ENCODE results near the gene LMAN1.

LMAN1 gene

DNA sequence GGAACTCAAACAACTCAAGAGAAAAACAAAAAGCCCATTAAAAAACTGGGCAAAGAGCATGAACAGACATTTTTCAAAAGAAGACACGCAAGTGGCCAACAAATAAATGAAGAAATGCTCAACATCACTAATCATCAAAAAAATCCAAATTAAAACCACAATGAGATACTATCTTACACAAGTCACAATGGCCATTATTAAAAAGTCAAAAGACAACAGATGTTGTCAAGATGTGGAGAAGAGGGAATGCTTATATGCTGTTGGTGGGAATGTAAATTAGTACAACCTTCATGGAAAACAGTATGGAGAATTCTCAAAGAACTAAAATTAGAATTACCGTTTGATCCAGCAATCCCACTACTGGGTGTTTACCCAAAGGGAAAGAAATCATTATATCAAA lies 15.1 kb downstream of the LMAN1 start:
- Histone ChIP-seq H3F3A (ENCODE audit: insufficient read depth) (peaks cover 5% of the 10 kb centered on the region; the same call in 1 of the 2 replicates), H3K36me3 (ENCODE audit: low read length) (peaks cover 68% of the 10 kb centered on the region), H3K9me3 (ENCODE audit: insufficient read depth, low read length) (no peaks in the 10 kb centered on the region), H4K20me1 (ENCODE audit: low read depth, low read length) (no peaks in the 10 kb centered on the region), H3K79me2 (ENCODE audit: insufficient read depth, low read length) (peaks cover 13% of the 10 kb centered on the region; the same call in 1 of the 2 replicates), H3K27me3 (ENCODE audit: low read length) (no peaks in the 10 kb centered on the region), H3K27ac (ENCODE audit: low read depth, low read length) (no peak overlapping the region), H3K4me2 (ENCODE audit: low read depth, low read length, poor library complexity, severe bottlenecking) (no peak overlapping the region), H3K4me3 (ENCODE audit: insufficient read depth, low read length, poor library complexity, severe bottlenecking) (no peak overlapping the region), H2AFZ (ENCODE audit: low read depth, low read length, severe bottlenecking) (no peak overlapping the region), H3K9me2 (replicated peaks; ENCODE audit: insufficient read depth, low read length) (no peaks in the 10 kb centered on the region), H3K9ac (ENCODE audit: low read length) (no peak overlapping the region)
- TF ChIP-seq, protein P1, sequence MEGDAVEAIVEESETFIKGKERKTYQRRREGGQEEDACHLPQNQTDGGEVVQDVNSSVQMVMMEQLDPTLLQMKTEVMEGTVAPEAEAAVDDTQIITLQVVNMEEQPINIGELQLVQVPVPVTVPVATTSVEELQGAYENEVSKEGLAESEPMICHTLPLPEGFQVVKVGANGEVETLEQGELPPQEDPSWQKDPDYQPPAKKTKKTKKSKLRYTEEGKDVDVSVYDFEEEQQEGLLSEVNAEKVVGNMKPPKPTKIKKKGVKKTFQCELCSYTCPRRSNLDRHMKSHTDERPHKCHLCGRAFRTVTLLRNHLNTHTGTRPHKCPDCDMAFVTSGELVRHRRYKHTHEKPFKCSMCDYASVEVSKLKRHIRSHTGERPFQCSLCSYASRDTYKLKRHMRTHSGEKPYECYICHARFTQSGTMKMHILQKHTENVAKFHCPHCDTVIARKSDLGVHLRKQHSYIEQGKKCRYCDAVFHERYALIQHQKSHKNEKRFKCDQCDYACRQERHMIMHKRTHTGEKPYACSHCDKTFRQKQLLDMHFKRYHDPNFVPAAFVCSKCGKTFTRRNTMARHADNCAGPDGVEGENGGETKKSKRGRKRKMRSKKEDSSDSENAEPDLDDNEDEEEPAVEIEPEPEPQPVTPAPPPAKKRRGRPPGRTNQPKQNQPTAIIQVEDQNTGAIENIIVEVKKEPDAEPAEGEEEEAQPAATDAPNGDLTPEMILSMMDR (IDR thresholded peaks at IDR 0.05; ENCODE audit: insufficient read depth, low read length, poor library complexity, severe bottlenecking), result no peak
- TF ChIP-seq EZH2phosphoT487 (conservative IDR thresholded peaks at IDR 0.05; ENCODE audit: low read length), result no peak

GRCh38 chr18:59340817-59341216 lies 18.2 kb downstream of the LMAN1 start:
- H3K36me3 ChIP-seq (ENCODE audit: low read length), result peaks cover 74% of the 10 kb centered on the region
- H3K9me3 ChIP-seq (ENCODE audit: insufficient read depth, low read length), result no peaks in the 10 kb centered on the region

GRCh38 chr18:59340312-59340711 lies 18.8 kb downstream of the LMAN1 start:
- H3K36me3 ChIP-seq (ENCODE audit: low read length), result peaks cover 73% of the 10 kb centered on the region
- H2AFZ ChIP-seq (ENCODE audit: low read depth, low read length, severe bottlenecking), result no peak overlapping the region
- no peak for TF ChIP-seq EZH2phosphoT487 (conservative IDR thresholded peaks at IDR 0.05; ENCODE audit: low read length)
- TF ChIP-seq, protein P1 (IDR thresholded peaks at IDR 0.05; ENCODE audit: insufficient read depth, low read length, poor library complexity, severe bottlenecking), result no peak

More at GRCh38 chr18:59340817-59341216, 18.2 kb downstream of the LMAN1 start:
- TF ChIP-seq, protein P1 (IDR thresholded peaks at IDR 0.05; ENCODE audit: insufficient read depth, low read length, poor library complexity, severe bottlenecking), result no peak
- no peak for TF ChIP-seq EZH2phosphoT487 (conservative IDR thresholded peaks at IDR 0.05; ENCODE audit: low read length)
- Histone ChIP-seq H4K20me1 (ENCODE audit: low read depth, low read length) (no peaks in the 10 kb centered on the region), H3K4me2 (ENCODE audit: low read depth, low read length, poor library complexity, severe bottlenecking) (no peak overlapping the region), H3K4me3 (ENCODE audit: insufficient read depth, low read length, poor library complexity, severe bottlenecking) (no peak overlapping the region), H3K27ac (ENCODE audit: low read depth, low read length) (no peak overlapping the region), H2AFZ (ENCODE audit: low read depth, low read length, severe bottlenecking) (no peak overlapping the region), H3K79me2 (ENCODE audit: insufficient read depth, low read length) (peaks cover 13% of the 10 kb centered on the region; the same call in 1 of the 2 replicates), H3K9ac (ENCODE audit: low read length) (no peak overlapping the region), H3F3A (ENCODE audit: insufficient read depth) (peaks cover 5% of the 10 kb centered on the region; the same call in 1 of the 2 replicates), H3K9me2 (replicated peaks; ENCODE audit: insufficient read depth, low read length) (no peaks in the 10 kb centered on the region), H3K27me3 (ENCODE audit: low read length) (no peaks in the 10 kb centered on the region)

More at GRCh38 chr18:59340312-59340711, 18.8 kb downstream of the LMAN1 start:
- Histone ChIP-seq H3K4me3 (ENCODE audit: insufficient read depth, low read length, poor library complexity, severe bottlenecking) (no peak overlapping the region), H3K9me3 (ENCODE audit: insufficient read depth, low read length) (no peaks in the 10 kb centered on the region), H4K20me1 (ENCODE audit: low read depth, low read length) (no peaks in the 10 kb centered on the region), H3K27me3 (ENCODE audit: low read length) (no peaks in the 10 kb centered on the region), H3K4me2 (ENCODE audit: low read depth, low read length, poor library complexity, severe bottlenecking) (no peak overlapping the region), H3K27ac (ENCODE audit: low read depth, low read length) (no peak overlapping the region), H3K9me2 (replicated peaks; ENCODE audit: insufficient read depth, low read length) (no peaks in the 10 kb centered on the region), H3K9ac (ENCODE audit: low read length) (no peak overlapping the region), H3F3A (ENCODE audit: insufficient read depth) (peaks cover 4% of the 10 kb centered on the region; the same call in 1 of the 2 replicates), H3K79me2 (ENCODE audit: insufficient read depth, low read length) (peaks cover 13% of the 10 kb centered on the region; the same call in 1 of the 2 replicates)

Data from SU-DHL-6 (cell line).